ENCODE measurements around the gene QRSL1. TPM values are rescaled to one million over a fixed set of nuclear protein-coding genes. Genes with fewer than 3 reads are reported as not detected.

QRSL1 gene
- total and polyA plus RNA-seq, 9 of the 15 experiments (the other 6 are each of a cell fraction or from before 2014, with no cell fraction given) = 14.6 to 31.5 (median 23.0) TPM

- no peak for TF ChIP-seq IRF9 (tag; IDR thresholded peaks at IDR 0.05)
- TF ChIP-seq ARID3B (CRISPR knock-in tag; IDR thresholded peaks at IDR 0.05; ENCODE audit: borderline replicate concordance) = no peak
- TF ChIP-seq ZNF3 (CRISPR knock-in tag; IDR thresholded peaks at IDR 0.05) = no peak
- TF ChIP-seq FOXP1 (CRISPR knock-in tag; IDR thresholded peaks at IDR 0.05) = no peak
- TF ChIP-seq SNRNP70 (optimal IDR thresholded peaks at IDR 0.05; ENCODE audit: low read depth, low read length) = no peak
- no peak for TF ChIP-seq ZNF384 (IDR thresholded peaks at IDR 0.05; ENCODE audit: low read depth, low read length)
- no peak for TF ChIP-seq ZNF609 (CRISPR knock-in tag; IDR thresholded peaks at IDR 0.05; ENCODE audit: borderline replicate concordance)
- TF ChIP-seq ZNF239 (CRISPR knock-in tag; IDR thresholded peaks at IDR 0.05) = no peak
- no peak for TF ChIP-seq RB1 (IDR thresholded peaks at IDR 0.05; ENCODE audit: low read depth)
- no peak for TF ChIP-seq CXXC5 (CRISPR knock-in tag; IDR thresholded peaks at IDR 0.05)
Observed at GRCh38 chr6:106612671-106613416, 16.5 kb upstream of the QRSL1 start (continued).

Data from K562 (cell line).